DMS153 treated with DMSO at 0.1 percent for 48 hours (cell line): Measurements from ENCODE around the gene UNC5C.

Source experiments
- DNase-seq: peaks from one replicate; lab custom pipeline; 2025; ENCODE audit not compliant: unreplicated experiment; lab: John Stamatoyannopoulos, UW

UNC5C gene

DNA sequence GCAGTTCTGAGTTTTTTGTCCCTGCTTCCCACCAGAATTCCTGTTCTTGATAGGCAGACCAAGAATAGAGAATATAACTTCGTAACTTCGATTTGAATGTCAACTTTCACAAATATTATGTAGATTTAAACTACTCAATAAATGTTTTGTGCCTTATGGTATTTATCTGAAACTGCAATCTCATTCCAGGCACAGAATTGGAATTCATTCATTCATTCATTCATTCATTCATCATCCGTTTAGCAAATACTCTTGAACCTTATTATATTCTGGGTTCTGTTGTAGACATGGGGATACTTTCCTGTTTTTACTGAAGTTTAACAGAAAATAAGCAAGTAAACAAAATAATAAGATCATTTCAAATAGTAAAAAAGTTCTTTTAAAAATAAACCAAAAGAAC, 324.4 kb downstream of the UNC5C start:
- no peak for DNase-seq

DNA sequence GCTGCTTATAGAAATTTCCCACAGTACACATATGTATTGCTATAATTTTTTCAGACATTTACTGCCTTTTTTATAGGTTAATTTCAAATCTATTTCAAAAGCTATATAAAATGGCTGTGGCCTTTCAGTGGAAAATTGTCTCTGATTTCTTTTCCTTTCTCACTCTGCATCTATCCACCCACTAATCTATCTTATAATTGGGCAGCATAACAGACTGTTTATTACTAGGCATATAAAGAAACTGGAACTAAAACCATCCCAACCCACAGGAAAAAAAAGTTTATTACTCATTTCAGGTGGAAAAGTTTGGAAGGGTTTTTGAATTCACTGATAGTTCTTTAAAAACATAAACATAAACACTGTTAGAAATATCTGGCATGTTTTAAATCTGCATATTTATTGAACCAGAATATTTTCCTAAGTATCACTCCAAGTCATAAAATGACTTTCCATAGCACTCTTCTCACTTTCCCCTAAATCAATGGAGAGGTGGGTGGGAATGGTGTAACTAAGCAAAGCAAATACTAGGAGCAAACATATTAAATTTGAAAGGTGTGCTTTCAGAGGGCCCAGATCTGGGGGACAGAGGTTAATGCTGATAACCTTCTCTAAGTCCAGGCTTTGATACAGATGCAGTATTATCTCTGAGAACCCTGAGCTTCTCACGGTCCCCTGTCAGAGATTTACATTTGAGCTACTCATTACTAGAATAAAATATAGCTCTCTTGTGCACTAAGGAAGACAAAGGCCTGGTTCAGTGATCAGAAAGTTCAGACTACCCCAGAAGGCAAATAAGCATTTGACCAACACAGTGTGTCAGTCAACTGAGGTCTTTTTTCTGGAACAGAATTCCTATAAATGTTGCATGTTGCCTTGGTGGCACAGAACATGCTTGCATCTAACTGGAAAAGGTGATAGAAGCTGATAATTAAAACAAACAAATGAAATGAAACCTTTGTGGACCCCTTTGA, 328.3 kb downstream of the UNC5C start:
- no peak for DNase-seq

DNA sequence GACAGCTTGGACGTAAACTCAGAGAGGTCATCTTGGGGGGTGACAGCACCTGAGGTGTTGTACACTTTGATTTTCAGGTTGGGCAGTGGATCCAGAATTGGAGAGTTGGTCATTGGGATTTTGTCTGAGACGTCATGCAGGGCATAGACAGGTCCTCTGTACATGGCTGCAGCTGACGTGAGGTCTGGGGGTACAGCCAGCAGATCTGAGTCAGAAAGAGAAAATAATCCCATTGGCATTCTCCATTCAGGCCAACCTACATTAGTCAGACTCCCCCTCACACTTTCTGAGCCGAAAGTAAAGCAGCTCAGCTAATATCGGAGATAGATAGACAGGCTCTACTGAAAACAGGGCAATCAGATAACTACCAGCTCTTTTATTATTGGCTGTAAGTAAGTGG, 329.7 kb downstream of the UNC5C start:
- DNase-seq, result no peak

DNA sequence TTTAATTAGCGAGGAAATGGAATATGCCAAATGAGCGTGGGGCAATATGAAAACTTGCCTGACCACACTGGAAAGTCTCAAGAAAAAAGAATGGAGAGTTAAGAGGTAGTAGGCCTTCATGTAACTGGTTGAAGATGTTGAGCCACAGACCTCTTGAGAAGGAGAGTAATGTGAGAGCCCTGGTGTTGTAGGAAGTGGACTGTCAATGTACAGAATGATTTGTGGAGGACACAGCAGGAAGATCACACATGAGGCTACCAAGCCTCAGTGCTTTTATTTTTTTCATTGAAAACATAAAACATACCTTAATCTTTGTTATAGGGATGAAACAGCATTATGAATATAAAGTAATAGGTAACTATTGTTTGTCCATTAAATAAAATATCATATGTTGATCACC, 331.6 kb downstream of the UNC5C start:
- DNase-seq, result no peak

DNA sequence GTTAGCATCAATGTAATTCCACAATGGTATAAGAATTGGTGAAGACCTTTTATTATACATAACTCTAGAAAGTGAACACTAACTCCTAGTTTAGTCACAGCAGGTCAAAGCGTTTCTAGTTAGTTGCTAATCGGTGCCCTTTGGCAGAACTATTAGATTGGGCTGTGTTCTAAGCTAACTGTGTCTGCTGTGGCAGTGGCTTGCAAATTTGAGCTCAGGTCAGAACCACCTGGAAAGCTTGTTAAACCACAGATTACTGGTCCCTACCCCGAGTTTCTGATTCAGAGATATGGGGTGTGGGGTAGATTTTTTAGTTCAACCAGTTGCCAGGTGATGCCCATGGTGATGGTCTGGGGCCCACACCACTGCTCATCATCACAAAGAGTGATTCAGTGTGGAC, 332.1 kb downstream of the UNC5C start:
- no peak for DNase-seq

DNA sequence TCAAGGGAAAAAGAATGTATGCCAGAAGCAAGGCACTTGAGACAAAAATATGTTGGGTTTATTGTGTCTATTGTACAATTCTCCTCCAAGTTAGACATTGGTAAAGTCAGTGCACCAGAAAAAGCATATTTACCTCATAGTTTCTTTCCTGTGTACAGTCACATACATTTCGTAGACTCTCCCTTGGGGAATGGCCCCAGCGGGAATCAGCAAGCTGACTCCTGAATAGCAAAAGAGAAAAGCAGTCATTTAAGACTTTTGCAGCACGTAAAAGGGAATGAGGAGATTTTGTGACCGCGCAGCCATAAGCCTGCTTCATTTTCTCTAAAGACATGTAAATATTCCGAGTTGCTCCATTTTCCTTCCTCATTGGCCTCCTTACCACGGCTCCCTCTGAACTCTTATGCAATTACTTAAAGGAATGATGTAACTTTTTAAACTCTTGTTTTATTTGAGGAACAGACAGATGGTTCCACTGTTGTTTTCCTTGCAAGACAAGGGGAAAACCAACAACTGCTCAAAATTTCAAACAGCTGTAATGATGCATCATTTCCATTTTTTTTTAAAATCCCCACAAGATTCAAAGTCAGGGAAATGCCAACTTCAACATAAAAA, 332.7 kb downstream of the UNC5C start:
- no peak for DNase-seq

DNA sequence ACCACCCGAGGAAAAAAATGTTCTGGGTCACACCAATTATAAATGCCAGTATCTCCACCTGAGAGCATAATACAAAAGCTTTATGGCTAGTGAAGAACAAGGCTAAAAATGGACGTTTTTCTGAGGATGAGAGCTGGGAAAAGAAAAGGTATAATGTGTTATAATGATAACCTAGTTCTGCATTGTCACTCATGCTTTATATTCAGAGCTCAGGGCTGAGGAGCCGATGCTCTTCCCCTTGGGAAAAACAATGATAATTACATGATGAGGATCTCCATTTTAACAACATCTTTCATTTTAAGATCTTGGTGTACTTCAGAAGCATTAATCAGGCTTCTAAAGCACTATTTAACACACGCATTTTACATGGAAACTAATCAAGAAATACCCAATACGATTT, 333.7 kb downstream of the UNC5C start:
- DNase-seq, result no peak

DNA sequence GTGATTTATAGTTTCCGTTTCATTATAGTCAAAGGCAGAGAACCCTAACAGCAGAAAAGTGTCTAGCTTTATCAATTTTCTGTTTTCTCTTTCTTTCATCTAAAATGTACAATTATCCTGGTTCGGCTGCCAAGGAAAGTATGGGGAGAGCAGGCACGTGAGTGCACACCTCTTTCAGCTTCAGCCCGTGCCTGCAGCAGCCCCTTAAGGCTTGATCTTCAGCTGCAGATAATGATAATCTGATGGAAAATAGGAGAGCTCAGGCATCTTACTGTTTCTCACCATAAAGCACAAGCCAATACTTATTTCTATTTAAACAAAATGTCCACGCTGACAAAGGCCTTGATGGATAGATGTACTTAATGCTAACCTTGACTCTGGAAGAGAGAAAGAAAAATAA, 334.4 kb downstream of the UNC5C start:
- DNase-seq, result no peak

DNA sequence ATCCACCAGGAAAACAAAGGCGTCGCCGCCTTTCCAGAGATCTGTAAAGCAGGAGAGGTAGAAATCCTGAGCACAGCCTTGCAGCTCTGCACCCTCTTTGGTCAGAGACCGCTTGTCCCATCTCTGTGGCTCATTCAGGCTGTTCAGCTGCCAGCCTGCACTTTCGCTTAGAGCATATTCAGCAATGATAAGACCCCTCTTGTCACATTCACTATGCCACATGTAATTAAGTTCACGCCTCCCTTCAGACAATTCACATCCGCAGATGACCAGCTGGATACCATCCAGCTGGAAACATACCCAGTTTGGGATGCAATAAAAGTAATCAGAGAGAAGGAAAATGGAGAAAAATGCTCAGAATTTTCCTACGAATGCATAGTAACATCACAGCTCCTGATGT, 335.4 kb downstream of the UNC5C start:
- DNase-seq, result no peak

DNA sequence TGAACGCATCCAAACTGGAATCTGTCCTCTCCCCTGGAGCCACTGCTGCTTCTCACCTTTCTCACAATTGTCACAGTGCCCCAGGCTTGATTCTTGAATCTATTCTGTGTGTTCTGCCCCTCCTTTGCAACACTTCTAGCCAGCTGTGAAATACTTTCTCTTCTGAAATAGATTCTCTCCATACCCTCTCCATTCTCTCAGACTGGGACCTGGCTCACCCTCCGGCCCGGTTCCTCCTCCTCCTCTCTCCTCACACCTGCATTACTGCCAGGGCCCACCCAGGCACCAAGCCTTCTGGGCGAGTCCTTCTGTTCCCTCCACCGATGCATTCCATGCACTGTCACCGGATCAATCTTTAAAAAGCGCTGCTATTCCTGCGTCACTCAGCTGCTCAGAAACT, 336.1 kb downstream of the UNC5C start:
- DNase-seq, result no peak

DNA sequence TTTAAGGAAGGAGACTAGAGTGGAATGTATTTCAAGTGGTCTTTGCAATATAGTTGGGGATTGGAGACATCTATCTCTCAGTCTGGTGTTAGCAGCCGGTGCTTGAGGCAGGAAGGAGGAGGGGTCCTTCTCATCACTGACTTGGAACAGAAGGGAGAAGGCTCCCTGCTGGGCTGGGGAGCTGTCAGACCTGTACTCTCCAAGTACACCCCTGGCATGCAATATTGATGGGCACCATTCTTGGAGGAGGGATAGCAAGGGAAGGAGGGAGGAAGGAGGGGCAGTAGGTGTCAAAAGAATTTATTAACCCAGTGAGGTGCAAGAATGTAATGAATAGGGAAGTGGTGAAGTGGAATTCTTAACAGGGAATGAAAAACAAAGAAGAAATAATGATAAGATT, 338.8 kb downstream of the UNC5C start:
- no peak for DNase-seq

DNA sequence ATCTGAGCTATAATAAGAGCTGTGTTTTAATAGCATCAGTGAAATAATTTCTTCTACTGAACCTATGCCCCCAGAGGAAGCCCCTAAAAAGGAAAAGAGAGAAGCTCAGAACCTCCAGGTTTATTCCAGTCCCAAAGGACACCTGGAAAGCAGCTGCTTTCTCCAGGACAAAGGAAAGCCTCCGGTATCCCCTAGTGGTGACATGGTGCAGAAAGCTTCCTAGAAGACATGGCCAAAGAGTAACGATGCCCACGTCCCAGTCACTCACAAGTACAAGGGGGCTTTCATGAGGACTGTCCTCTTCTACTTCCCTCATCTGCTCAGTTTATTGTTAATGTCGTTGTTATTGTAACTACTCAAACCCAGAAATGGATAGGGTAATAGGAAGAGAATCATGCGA, 343.9 kb downstream of the UNC5C start:
- no peak for DNase-seq

DNA sequence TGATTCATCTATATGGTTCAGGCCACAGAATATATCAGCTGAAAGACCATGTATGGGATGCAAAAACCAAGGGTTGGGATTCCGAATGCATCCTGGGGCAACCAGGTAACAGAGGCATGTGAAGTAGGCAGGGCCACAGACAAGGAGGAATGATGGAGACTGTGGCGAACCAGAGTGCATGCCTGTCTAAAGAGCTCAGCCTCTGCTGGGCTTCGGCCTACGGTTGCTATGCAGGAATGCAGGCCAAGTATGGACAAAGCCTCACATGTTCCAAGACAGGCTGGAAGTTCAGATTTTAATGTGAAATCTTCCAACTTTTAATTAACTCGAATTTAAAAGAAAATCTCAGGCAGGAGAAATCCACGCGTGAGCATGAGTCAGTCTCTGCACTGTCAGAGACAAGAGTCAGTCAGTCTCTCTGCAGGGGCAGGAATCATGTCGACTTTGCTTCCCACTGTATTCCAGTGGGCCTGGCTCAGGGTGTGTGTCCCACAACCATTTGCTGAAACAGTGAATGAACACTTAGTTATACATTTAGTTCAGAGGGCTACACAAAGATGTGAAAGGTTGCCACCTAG, 344.4 kb downstream of the UNC5C start:
- no peak for DNase-seq

DNA sequence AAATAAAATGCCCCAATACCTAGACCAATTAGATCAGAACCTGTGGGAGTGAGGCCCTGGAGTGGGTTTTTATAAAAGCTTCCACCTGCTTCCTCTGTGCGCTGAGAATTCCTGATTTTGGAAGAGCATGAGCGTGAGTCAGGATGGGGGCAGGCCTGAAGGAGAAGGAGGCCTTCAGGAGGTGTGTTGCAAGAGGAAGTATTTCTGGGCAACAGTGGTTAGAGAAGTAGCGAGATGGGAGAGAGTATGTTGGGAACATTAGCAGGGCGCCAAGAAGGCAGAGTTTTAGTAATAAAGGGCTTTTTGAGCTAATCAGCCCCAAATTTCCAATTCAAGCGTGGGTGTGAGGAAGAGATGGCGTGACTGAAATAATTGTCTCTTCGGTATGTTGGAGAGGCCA, 349.8 kb downstream of the UNC5C start:
- DNase-seq, result no peak

DNA sequence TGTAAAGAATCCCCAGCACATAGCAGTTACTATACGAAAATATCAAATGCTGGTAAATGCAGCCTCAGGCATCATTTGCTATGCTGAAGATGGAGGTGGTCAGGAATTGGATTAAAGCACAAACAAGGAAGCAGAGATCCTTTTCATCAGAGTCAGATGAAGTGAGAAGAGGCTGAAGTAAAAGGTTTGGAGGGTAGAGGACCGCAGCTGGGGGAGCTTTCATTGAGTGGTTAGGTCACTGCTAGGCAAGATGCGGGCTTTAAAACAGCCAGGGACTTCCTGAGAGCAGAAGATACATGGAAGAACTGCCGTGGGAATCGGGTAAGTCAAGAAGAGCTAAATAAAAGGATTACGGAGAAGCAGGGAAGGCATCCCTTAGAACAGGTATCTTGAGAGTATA, 351.4 kb downstream of the UNC5C start:
- DNase-seq, result no peak

DNA sequence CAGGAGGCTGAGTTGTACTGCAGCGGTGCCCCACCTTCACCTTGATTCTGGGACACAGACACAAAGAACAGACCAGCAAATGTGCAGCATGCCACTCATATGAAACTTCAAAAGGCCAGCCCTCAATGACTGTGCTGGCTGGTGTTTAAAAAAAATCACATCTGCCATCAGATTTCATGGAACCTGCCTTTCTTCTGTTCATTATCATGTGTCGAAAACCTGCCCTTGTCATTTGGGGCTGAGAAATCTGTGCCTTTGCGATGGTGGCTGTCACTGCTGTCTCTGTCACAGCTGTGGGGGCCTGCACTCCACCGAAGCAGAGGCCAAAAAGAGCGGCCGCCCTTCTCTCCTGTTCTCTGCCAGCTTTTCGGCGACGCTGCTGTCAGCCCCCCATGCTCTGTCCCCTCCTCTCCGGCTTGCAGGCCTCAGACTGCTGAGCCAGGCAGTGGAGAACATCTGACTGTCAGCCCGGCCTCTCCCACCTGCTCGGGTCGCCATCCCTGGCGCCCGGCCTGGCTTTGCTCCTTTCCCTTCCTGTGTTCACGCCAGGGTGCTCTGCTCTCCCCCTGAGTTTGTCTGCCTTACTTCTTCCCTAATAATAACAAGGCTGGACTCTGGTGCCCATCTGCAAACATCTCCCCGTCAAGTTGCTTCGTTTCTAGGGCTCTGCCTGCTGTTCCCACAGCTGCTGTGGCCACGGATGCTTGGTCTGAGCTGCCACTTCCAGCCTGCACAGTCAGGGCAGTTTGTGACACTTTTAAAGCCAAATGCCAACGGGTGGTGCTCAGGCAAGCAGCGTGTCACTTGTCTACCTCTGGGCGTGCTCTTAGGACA, 355.2 kb downstream of the UNC5C start:
- DNase-seq, result no peak

DNA sequence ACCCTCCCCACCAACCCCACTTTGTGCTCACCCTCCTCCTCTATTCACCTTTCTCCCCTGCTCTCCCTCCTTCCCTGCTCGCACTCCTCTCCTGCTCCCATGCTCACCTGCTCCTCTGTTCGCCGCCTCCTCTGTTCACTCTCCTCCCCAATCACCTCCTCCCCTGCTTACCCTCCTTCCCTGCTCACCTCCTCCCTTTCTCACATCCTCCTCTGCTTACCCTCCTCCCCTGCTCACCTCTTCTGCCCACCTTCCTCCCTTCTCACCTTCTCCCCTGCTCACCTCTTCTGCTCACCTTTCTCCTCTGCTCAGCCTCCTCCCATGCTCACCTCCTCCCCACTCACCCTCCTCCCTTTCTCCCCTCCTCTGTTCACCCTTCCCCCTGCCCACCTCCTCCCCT, 357.2 kb downstream of the UNC5C start:
- DNase-seq, result no peak

DNA sequence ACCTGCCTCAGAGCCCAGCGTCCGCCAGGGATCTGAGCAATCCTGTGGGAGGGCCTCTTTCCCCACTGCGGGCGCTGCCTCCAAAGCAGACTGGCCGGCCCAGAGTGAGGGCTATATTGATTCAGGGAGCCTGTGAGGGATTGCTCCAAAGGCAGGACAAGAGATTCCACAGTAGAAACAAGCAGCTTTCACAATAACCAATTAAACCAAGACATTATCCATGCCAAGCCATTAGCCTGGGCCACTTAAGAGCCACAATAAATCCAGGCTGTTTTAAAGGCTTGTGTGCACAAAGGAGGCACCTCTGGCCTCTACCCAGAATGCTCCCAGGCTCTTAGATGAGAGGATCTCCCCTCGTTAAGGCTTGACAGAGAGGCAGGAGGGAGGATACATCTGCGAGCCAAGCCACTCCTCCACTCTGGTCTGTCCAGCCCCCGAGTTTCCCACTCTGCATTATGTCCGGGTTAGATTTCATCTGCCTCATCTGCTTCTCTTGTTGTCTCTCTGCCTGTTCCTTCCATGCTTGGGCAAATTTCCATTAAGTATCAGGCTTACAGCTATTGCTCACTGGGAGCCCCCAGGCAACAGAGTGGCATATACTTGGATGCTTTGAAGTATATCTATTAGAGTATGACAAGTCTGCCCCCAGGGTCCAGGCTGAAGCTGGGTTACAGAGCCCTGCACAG, 357.9 kb downstream of the UNC5C start:
- no peak for DNase-seq

DNA sequence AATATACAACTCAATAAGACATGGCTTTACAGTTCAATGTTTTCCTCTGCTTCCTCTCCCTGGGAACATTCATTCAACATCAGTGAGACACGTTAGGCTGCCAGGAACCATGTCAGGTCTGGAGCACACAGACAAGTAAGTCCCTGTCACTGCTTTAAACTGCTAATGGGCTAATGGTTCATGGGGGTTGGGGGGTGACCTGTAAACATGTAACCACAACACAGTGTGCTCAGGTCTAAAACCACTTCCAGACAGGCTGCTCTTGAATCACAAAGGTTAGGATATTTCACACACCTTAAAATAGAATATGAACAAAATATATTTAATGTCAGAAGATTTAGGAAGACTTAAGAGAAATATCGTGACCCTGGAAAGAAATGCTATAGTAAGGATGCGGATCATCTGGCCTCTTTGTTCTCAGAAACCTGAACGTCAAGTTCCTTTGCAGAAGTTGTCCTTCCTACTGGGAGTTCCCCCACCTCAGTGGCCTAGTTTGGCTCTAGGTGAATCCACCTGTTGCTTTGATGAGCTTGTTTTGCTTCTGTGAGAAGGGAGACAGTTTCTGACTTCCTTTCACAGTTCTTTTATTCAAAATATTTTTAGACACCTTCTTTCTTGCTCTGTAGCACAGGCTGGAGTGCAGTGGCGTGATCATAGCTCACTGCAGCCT, 359.9 kb downstream of the UNC5C start:
- DNase-seq, result no peak

DNA sequence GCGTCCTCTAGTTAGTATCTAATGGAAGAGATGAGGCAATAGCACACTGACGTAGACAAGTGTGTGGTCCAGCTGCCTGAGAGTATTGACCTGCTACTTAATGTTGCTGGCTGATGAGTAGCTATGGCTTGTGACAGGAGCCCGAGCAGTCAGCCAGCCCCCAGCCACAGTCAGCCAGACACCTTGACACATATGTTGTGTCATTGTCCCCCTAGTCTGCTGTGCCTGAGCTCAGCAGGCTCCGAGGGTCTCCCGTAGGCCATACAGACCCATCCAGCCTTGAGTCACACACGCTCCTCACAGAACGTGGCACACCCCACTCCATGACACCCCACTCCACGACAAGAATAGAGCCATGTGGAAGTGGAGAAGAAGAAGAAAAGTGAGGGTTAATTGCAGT, 362.1 kb downstream of the UNC5C start:
- no peak for DNase-seq
